Measurements from ENCODE around the gene BLM. TPM values are rescaled to one million over a fixed set of nuclear protein-coding genes. Genes with fewer than 3 reads are reported as not detected.

BLM gene
- total and polyA plus RNA-seq, 7 donors, result 0.27 to 15.6 (median 1.7) TPM

DNA sequence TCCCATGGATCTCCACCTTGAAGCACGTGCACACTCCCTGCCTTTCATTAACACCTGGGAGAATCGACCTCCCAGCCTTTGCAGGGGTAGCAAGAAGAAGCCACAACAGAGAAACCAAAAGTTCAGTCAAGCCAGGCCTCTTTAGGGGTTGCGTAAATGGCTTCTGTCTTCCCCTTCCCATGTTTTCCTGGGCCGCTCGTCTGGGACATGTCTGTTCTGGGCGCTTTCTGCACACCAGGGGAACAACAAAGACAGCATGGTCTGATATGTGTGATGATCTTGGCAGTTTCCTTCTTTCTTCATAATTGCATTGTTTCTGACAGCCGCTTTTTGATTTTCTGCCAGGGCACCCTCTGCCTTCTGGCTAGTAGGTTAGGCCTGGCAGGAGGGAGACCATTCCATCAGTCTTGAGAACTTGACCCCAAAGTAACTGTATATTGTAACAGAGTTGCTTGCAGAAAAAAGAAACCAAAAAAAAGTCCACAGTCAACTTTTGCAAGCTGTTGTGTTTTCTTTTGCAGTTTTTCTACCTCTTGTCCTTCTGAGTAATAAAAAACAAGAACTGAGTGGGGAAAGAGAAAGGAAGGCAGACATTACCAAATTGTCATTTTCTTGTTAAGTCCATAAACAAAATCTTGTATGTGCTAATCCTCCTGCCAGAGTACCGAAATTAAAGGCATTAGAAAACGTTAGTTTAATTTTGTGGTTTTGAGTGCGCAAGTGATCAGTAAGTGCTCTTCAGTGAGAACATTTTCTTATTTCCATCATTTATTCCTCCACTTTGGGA lies 95.2 kb downstream of the BLM start:
- Histone ChIP-seq H3K4me3 (no peak overlapping the region), H3K36me3 (ENCODE audit: insufficient read depth in 1 of 2, low read depth in 1 of 2) (no peaks in the 10 kb centered on the region), H3K27me3 (ENCODE audit: insufficient read depth in 3 of 3, low read length in 2 of 3) (no peaks in the 10 kb centered on the region), H3K9me3 (no peaks in the 10 kb centered on the region), H3K27ac (no peak overlapping the region), H3K4me1 (no peaks in the 10 kb centered on the region)
- TF ChIP-seq CTCF (IDR thresholded peaks at IDR 0.05), result no peak
- WGBS, 3 donors, result 85 to 93% (median 88%) methylated on average over 10 of the region's 10 CpGs
- no peak for DNase-seq
- no peak for ATAC-seq
- intact Hi-C loops (cut with DNase I), result no loop called here

GRCh38 chr15:90812958-90813265 lies 95.8 kb downstream of the BLM start:
- no peaks in the 10 kb centered on the region for H3K9me3 ChIP-seq
- DNase-seq (no peak), ATAC-seq (no peak)
- 93 to 99% (median 93%) methylated on average over 6 of the region's 6 CpGs for whole genome bisulfite sequencing, 3 donors
- no peaks in the 10 kb centered on the region for H3K27me3 ChIP-seq (ENCODE audit: insufficient read depth in 3 of 3, low read length in 2 of 3)
- H3K4me3 ChIP-seq, result no peak overlapping the region
- no peak for TF ChIP-seq CTCF (IDR thresholded peaks at IDR 0.05)
- no peaks in the 10 kb centered on the region for H3K4me1 ChIP-seq
- intact Hi-C loops (cut with DNase I), result no loop called here
- H3K36me3 ChIP-seq (ENCODE audit: insufficient read depth in 1 of 2, low read depth in 1 of 2), result no peaks in the 10 kb centered on the region
- H3K27ac ChIP-seq, result no peak overlapping the region

DNA sequence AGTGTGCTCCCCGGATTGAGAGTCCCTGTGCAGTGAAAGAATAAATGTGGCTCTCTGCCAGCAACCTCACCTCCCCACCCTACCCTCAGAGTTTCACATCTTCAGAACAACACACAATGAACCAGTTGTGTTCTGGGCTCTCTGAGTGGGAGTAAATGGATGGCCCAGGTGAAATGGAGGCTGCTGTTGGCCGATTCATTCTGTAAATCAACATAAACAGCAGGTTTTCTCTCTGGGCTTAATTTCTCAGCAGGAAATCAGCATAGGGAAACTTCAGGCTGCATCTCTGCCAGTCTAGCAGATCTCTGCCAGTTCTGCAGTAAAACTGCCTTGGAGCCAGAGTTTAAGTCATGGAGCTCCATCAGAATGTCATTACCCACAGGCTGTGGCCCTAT lies 96.6 kb downstream of the BLM start:
- no peak for TF ChIP-seq CTCF (IDR thresholded peaks at IDR 0.05)
- Histone ChIP-seq H3K36me3 (ENCODE audit: insufficient read depth in 1 of 2, low read depth in 1 of 2) (no peaks in the 10 kb centered on the region), H3K27ac (no peak overlapping the region), H3K9me3 (no peaks in the 10 kb centered on the region), H3K27me3 (ENCODE audit: insufficient read depth in 3 of 3, low read length in 2 of 3) (no peaks in the 10 kb centered on the region), H3K4me1 (no peaks in the 10 kb centered on the region), H3K4me3 (no peak overlapping the region)
- intact Hi-C loops (cut with DNase I), result no loop called here
- DNase-seq, result no peak
- ATAC-seq, result no peak
- WGBS, 3 donors, result 44 to 71% (median 50%) methylated on average over 2 of the region's 2 CpGs

GRCh38 chr15:90814191-90814821 lies 97.2 kb downstream of the BLM start:
- intact Hi-C loops (cut with DNase I), result no loop called here
- no peak for TF ChIP-seq CTCF (IDR thresholded peaks at IDR 0.05)
- Histone ChIP-seq H3K27me3 (ENCODE audit: insufficient read depth in 3 of 3, low read length in 2 of 3) (no peaks in the 10 kb centered on the region), H3K4me3 (no peak overlapping the region), H3K27ac (no peak overlapping the region), H3K4me1 (no peaks in the 10 kb centered on the region), H3K9me3 (no peaks in the 10 kb centered on the region), H3K36me3 (ENCODE audit: insufficient read depth in 1 of 2, low read depth in 1 of 2) (no peaks in the 10 kb centered on the region)
- WGBS, 3 donors, result 41 to 53% (median 45%) methylated on average over 13 of the region's 13 CpGs
- DNase-seq, result no peak
- ATAC-seq, result no peak

Data from psoas muscle (tissue), 8 donors.